ENCODE measurements around the gene AATK. TPM values are rescaled to one million over a fixed set of nuclear protein-coding genes. Genes with fewer than 3 reads are reported as not detected.

AATK gene
- total RNA-seq, 6 donors from 2014 or later: 39.2 to 144 (median 92.2) TPM

DNA sequence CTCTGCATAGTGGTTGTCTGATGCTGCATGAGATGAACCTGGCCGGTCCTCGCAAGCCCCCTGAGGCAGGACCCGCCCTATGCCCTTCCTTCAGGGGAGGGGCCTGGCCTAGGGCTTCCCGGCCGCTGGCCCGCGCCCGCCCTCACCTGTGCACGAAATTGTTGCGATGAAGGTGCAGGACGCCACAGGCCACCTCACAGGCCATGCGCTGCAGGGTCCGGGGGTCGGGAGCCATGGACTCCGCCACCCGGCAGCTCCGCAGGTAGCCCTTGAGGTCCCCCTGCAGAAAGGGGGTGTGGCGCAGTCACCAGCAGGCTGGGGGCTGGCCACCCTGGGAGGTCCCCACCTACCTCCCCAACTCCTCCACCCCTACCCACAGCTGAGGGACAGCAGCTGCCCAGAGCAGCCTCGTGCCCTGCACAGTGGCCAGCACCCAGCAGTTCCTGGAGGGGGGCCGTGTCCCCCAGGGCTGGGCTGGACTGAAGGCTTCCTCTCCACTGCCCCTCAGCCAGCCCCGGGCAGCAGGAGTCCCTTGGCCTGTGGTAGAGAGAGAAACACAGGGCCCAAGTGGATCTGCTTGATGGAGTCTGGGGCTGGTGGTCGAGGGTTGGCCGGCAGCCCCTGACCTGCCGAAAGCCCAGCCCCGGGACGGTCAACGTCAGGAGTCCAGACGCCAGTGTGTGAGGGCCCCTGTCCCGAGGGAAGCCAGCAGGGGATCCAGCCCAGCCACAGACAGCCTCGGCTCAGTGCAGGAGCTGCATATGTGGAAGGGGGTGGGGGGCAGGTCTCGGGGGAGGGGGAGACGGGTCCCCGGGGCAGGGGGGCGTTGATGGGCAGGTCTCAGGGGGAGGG, 39.5 kb downstream of the AATK start:
- Histone ChIP-seq H3K4me1 (peaks cover 0 to 13% (median 7%) of the 10 kb centered on the region in 4 donors), H3K36me3 (peaks cover 0 to 60% (median 13%) of the 10 kb centered on the region in 4 donors), H3K9me3 (no peaks in the 10 kb centered on the region), H3K4me3 (no peak overlapping the region), H3K27ac (no peak overlapping the region), H3K27me3 (no peaks in the 10 kb centered on the region)
- DNase-seq (peak in 1 of 2 donors; percentile 82), ATAC-seq (ENCODE audit: low FRiP score in 2 of 2) (no peak)
- TF ChIP-seq POLR2A (IDR thresholded peaks at IDR 0.05): no peak
- WGBS, 2 donors: 80 to 96% methylated on average over 9 to 16 of the region's 34 CpGs

DNA sequence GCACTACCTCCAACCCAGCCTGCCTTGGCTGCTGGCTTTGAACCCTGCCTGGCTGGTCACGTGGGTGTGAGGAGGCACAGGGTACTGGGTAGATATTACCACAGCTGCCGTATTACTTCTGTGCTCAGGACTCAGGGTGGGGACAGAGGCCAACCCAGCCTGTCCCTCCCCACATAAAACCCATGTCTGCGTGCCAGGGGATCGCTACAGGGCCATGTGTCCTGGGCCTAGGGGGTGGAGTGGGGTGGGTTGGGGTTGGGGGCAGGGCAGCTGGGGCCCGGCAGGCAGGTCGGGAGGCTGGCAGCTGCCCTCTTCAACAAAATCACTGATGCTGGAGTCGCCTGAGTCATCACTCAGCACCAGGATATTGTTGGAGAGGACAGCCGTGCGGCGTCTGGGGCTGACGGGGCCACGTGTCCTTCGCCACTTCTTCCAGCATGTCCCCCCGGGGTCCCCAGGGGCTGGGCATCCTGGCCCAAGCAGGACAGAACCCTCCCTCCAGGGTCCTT, 40.4 kb downstream of the AATK start:
- Histone ChIP-seq H3K27me3 (no peaks in the 10 kb centered on the region), H3K4me1 (peaks cover 0 to 13% (median 7%) of the 10 kb centered on the region in 4 donors), H3K27ac (no peak overlapping the region), H3K4me3 (no peak overlapping the region), H3K9me3 (no peaks in the 10 kb centered on the region), H3K36me3 (peaks cover 0 to 61% (median 18%) of the 10 kb centered on the region in 4 donors)
- DNase-seq (no peak), ATAC-seq (ENCODE audit: low FRiP score in 2 of 2) (no peak)
- WGBS, 2 donors: 80 to 81% methylated on average over 2 to 10 of the region's 14 CpGs
- TF ChIP-seq POLR2AphosphoS5 (IDR thresholded peaks at IDR 0.05) (no peak), EP300 (IDR thresholded peaks at IDR 0.05) (no peak), POLR2A (IDR thresholded peaks at IDR 0.05) (no peak)

DNA sequence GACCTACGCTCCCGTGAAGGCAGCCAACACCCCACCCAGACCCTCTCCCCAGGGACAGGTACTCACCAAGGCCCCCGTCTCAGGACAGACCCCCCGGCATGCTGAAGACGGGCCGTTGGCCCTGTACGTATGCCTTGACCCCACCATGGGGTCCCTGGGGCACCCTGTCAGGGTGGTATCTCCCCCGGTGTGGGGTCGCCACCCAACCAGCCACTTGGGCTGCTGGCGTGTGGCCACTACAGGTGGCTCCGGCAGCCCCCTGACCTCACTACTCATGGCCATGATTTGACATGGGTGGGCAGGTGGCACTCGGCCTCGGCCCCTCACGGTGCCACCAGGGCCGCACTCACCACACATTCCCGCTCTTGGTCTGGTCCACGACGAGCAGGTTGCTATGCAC, 41.6 kb downstream of the AATK start:
- H3K36me3 ChIP-seq: peaks cover 0 to 61% (median 20%) of the 10 kb centered on the region in 4 donors
- H3K4me1 ChIP-seq: peaks cover 0 to 4% (median 2%) of the 10 kb centered on the region in 4 donors
- H3K27ac ChIP-seq: no peak overlapping the region
- H3K9me3 ChIP-seq: no peaks in the 10 kb centered on the region
- 94% methylated on average over 18 of the region's 18 CpGs; no CpG with 5 or more reads in 1 of the 2 donors for WGBS, 2 donors
- H3K4me3 ChIP-seq: no peak overlapping the region
- DNase-seq: peak in 1 of 2 donors; percentile 69
- no peaks in the 10 kb centered on the region for H3K27me3 ChIP-seq
- ATAC-seq (ENCODE audit: low FRiP score in 2 of 2): no peak
- no peak for TF ChIP-seq POLR2AphosphoS5 (IDR thresholded peaks at IDR 0.05)
- TF ChIP-seq, protein P1, sequence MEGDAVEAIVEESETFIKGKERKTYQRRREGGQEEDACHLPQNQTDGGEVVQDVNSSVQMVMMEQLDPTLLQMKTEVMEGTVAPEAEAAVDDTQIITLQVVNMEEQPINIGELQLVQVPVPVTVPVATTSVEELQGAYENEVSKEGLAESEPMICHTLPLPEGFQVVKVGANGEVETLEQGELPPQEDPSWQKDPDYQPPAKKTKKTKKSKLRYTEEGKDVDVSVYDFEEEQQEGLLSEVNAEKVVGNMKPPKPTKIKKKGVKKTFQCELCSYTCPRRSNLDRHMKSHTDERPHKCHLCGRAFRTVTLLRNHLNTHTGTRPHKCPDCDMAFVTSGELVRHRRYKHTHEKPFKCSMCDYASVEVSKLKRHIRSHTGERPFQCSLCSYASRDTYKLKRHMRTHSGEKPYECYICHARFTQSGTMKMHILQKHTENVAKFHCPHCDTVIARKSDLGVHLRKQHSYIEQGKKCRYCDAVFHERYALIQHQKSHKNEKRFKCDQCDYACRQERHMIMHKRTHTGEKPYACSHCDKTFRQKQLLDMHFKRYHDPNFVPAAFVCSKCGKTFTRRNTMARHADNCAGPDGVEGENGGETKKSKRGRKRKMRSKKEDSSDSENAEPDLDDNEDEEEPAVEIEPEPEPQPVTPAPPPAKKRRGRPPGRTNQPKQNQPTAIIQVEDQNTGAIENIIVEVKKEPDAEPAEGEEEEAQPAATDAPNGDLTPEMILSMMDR (IDR thresholded peaks at IDR 0.05): no peak
- no peak for TF ChIP-seq EP300 (IDR thresholded peaks at IDR 0.05)
- TF ChIP-seq POLR2A (IDR thresholded peaks at IDR 0.05): no peak

DNA sequence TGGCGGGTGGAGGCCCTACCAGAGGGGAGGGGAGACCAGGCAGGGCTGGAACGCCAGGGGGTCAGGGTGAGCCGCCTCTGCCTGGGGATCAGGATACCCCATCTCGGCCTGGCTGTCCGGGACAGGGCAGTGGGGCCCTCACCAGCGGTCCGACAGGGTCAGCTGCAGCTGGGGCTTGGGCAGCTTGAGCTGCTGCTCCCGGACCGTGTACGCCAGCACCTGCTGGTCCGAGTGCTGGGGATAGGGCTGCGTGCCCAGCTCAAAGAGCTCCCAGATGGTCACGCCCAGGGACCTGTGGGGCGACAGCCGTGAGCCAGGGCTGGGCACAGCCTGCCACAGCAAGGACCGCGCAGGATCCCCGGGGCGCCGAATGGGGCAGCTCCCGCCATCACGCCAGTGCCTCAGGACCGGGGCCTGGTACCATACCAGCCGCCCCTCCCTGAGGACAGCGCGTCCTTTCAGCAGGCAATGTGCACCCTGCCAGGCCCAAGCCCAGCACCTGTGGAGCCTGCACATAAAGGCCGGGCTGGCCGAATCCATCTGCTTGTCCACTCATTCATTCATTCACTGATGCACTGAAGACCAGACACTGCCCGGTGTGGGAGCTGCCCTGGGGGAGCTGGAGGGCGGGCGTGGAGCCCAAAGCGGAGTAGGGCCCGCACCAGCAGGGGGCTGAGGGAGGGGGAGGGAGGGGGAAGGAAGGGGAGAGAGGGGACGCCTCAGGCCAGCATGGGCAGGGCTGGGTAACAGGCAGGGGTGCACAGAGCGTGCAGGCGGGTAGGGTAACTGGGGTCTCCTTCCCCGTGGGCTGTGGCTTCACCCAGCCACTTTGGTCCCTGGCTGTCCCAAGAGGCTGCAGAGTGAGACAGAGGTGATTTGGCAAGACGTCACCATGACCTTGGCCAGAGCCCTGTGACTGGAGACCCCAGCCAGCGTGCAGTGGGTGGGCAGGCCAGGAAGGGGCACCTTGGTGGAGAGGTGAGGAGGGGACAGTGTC, 42.7 kb downstream of the AATK start:
- Histone ChIP-seq H3K27ac (no peak overlapping the region), H3K4me1 (peaks cover 0 to 13% (median 9%) of the 10 kb centered on the region in 4 donors), H3K36me3 (peaks cover 0 to 60% (median 20%) of the 10 kb centered on the region in 4 donors), H3K4me3 (no peak overlapping the region), H3K9me3 (no peaks in the 10 kb centered on the region), H3K27me3 (no peaks in the 10 kb centered on the region)
- TF ChIP-seq POLR2AphosphoS5 (IDR thresholded peaks at IDR 0.05) (no peak), EP300 (IDR thresholded peaks at IDR 0.05) (no peak), POLR2A (IDR thresholded peaks at IDR 0.05) (no peak)
- TF ChIP-seq, protein P1 (IDR thresholded peaks at IDR 0.05): no peak
- 90 to 95% methylated on average over 11 to 27 of the region's 39 CpGs for WGBS, 2 donors
- no peak for ATAC-seq (ENCODE audit: low FRiP score in 2 of 2)
- DNase-seq: peak in 1 of 2 donors; percentile 77

DNA sequence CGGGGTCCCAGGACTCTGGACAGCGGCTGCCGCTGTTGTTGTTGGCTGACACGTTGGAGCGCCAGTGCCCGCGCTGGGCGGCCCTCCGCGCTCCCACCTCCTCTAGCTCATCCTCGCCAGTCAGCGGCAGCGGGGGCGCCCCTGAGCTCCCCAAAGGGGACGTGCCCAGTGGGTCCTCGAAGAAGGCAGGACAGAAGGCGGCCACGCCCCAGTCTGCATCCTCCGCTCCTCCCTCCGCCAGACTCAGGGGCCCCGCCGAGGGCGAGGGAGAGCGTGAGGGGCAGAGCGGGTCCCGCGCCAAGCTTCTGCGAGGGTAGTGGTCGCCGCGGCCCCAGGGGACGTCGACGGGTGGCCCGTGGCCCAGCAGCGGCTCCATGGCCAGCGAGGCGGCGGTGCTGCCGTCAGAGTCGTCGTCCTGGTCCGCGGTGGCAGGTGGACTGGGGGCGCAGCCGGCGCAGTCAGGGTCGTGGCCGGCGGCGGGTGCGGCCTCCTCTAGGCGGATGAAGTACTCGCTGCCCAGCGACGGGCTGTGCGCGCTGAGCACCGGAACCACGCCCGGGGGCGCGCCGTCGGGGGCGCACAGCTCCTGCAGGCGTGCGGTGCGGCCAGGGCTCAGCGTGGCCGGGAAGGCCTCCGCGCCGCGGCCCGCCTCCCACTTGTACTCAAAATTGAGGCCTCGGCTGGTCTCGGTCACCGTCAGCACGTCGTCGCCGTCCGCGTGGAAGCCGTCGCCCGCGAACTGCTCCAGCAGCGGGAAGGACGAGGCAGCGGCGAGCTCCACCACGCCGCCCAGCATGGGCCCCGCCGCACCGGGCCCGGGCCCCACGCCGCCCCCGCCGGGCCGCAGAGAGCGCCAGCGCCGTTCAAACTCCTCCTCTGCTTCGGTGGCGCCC, 43.9 kb downstream of the AATK start:
- peaks cover 0 to 18% (median 9%) of the 10 kb centered on the region in 4 donors for H3K4me1 ChIP-seq
- H3K27ac ChIP-seq: no peak overlapping the region
- 80 to 85% methylated on average over 70 of the region's 109 CpGs for WGBS, 2 donors
- H3K9me3 ChIP-seq: no peaks in the 10 kb centered on the region
- TF ChIP-seq POLR2AphosphoS5 (IDR thresholded peaks at IDR 0.05) (no peak), EP300 (IDR thresholded peaks at IDR 0.05) (no peak)
- TF ChIP-seq, protein P1 (IDR thresholded peaks at IDR 0.05): no peak
- ATAC-seq (ENCODE audit: low FRiP score in 2 of 2) (no peak), DNase-seq (peak in 1 of 2 donors; percentile 86)
- H3K27me3 ChIP-seq: no peaks in the 10 kb centered on the region
- H3K36me3 ChIP-seq: peaks cover 0 to 58% (median 22%) of the 10 kb centered on the region in 4 donors
- no peak overlapping the region for H3K4me3 ChIP-seq

Data from upper lobe of left lung (tissue), 6 donors.